HCT116 (cell line): ENCODE measurements around the gene CNDP1. TPM values are rescaled to one million over a fixed set of nuclear protein-coding genes. Genes with fewer than 3 reads are reported as not detected.

Source experiments
- ATAC-seq: fragments of 200-7000 bp; cut with Tn5 transposase; 2 replicates; pipeline ENCODE4 v1.9.1; 2020; ENCODE audit warnings: mild to moderate bottlenecking, moderate library complexity
- BruUV-seq: library from RNA; stranded (reverse); fragments of 400-500 nt; replicated peaks from 2 replicates; lab custom pipeline; 2021; lab: Mats Ljungman, UMichigan
- CTCF ChIA-PET: fragments of 300-600 bp; sonication (Branson Sonifier 250); formaldehyde crosslinking; loops from one replicate; lab custom pipeline; 2021; ENCODE audit warnings: antibody characterized with exemption; lab: Charles Lee
- POLR2A ChIA-PET: fragments of 300-600, 350-600 bp; sonication (Branson Sonifier 250); formaldehyde crosslinking; loops from one replicate; lab custom pipeline; 2021; ENCODE audit warnings: antibody characterized with exemption; lab: Charles Lee
- RAD21 ChIA-PET, 2 experiments: fragments of 300-600 bp; sonication (Branson Sonifier 250); formaldehyde crosslinking; loops; one replicate each; lab custom pipeline; 2023; ENCODE audit warnings: low total read pairs in 2 of 2; ENCODE audit not compliant: uncharacterized antibody in 2 of 2, unreplicated experiment in 2 of 2, low non-redundant PET in 1 of 2; lab: Charles Lee
- DNase-seq: peaks from one replicate; pipeline ENCODE4 v3.0.0-alpha.2; 2010; ENCODE audit warnings: low read depth, low spot score
- H2AFZ ChIP-seq: fragments of 200-600 bp; shearing (Covaris generic), sonication (generic); 2 replicates; pipeline ENCODE4 v1.6.1; 2017; ENCODE audit warnings: low read depth, mixed run types, mixed read lengths, antibody characterized with exemption, low read length; ENCODE audit not compliant: poor library complexity, severe bottlenecking
- H3K27ac ChIP-seq: 2 replicates; pipeline ENCODE4 v1.5.1; 2012; ENCODE audit warnings: low read depth, low read length
- H3K27me3 ChIP-seq: fragments of 200-600 bp; sonication (generic); 2 replicates; pipeline ENCODE4 v1.6.1; 2016; ENCODE audit warnings: mixed run types, low read length, mixed read lengths; ENCODE audit not compliant: insufficient read depth
- H3K36me3 ChIP-seq, 2 experiments: fragments of 200-500 bp in 1 of 2; fragments of 200-600 bp in 1 of 2; sonication (Bioruptor generic) in 1 of 2; sonication (generic) in 1 of 2; 2 replicates each; pipeline versions ENCODE4 v1.5.1 to v1.6.1; 2014 to 2016; ENCODE audit warnings: low read length in 2 of 2, inconsistent platforms in 1 of 2, mixed read lengths in 1 of 2, mixed run types in 1 of 2; ENCODE audit not compliant: insufficient read depth in 2 of 2, control insufficient read depth in 1 of 2
- H3K4me1 ChIP-seq, 2 experiments: fragments of 200-600 bp in 1 of 2; sonication (generic) in 1 of 2; 2 replicates each; pipeline versions ENCODE4 v1.5.1 to v1.6.1; 2012 to 2017; ENCODE audit warnings: low read length in 2 of 2, inconsistent platforms in 1 of 2, mild to moderate bottlenecking in 1 of 2, mixed read lengths in 1 of 2, mixed run types in 1 of 2, moderate library complexity in 1 of 2; ENCODE audit not compliant: insufficient read depth in 2 of 2, control insufficient read depth in 1 of 2
- H3K4me2 ChIP-seq: fragments of 200-600 bp; sonication (generic); 2 replicates; pipeline ENCODE4 v1.6.1; 2017; ENCODE audit warnings: mixed run types, low read length, mixed read lengths
- H3K4me3 ChIP-seq, 2 experiments: fragments of 200-600 bp in 1 of 2; sonication (generic) in 1 of 2; replicated peaks in 1 of 2; 2 replicates each; pipeline ENCODE4 v1.5.1; 2011 to 2016; ENCODE audit warnings: low read length in 2 of 2, control low read depth in 1 of 2, low read depth in 1 of 2, mild to moderate bottlenecking in 1 of 2, mixed read lengths in 1 of 2, mixed run types in 1 of 2
- H3K79me2 ChIP-seq: fragments of 200-600 bp; sonication (generic); 2 replicates; pipeline ENCODE4 v1.6.1; 2017; ENCODE audit warnings: mild to moderate bottlenecking, mixed run types, low read length, moderate library complexity, mixed read lengths; ENCODE audit not compliant: insufficient read depth
- H3K9ac ChIP-seq: fragments of 200-600 bp; sonication (generic); 2 replicates; pipeline ENCODE4 v1.6.1; 2016; ENCODE audit warnings: low read length, mixed read lengths
- H3K9me2 ChIP-seq: fragments of 200-600 bp; sonication (generic), shearing (Covaris generic); 2 replicates; pipeline ENCODE4 v1.6.1; 2017; ENCODE audit warnings: mixed run types, mild to moderate bottlenecking, moderate library complexity; ENCODE audit not compliant: insufficient read depth
- H3K9me3 ChIP-seq, 2 experiments: fragments of 200-500 bp in 1 of 2; fragments of 200-600 bp in 1 of 2; sonication (Bioruptor generic) in 1 of 2; sonication (generic) in 1 of 2; 2 replicates each; pipeline ENCODE4 v1.6.1; 2014 to 2017; ENCODE audit warnings: low read length in 2 of 2, mixed read lengths in 2 of 2, inconsistent platforms in 1 of 2, low read depth in 1 of 2, mild to moderate bottlenecking in 1 of 2, mixed run types in 1 of 2, moderate library complexity in 1 of 2; ENCODE audit not compliant: control insufficient read depth in 1 of 2, insufficient read depth in 1 of 2
- H4K20me1 ChIP-seq: fragments of 200-600 bp; sonication (generic), shearing (Covaris generic); 2 replicates; pipeline ENCODE4 v1.6.1; 2017; ENCODE audit warnings: mixed run types, mild to moderate bottlenecking, moderate library complexity; ENCODE audit not compliant: insufficient read depth
- CTCF ChIP-seq, 3 experiments: fragments of 200-600 bp in 1 of 3; sonication (generic) in 1 of 3; IDR thresholded peaks in 2 of 3; conservative IDR thresholded peaks in 1 of 3; 2 replicates each; pipeline ENCODE4 v1.5.1; 2012 to 2017; ENCODE audit warnings: low read depth in 2 of 3, low read length in 2 of 3, antibody characterized with exemption in 1 of 3, borderline replicate concordance in 1 of 3, control low read depth in 1 of 3, mild to moderate bottlenecking in 1 of 3, mixed read lengths in 1 of 3, mixed run types in 1 of 3, moderate library complexity in 1 of 3; ENCODE audit not compliant: insufficient read depth in 1 of 3
- JUND ChIP-seq: IDR thresholded peaks from 2 replicates; pipeline ENCODE4 v1.6.1; 2012
- RAD21 ChIP-seq: IDR thresholded peaks from 2 replicates; pipeline ENCODE4 v1.6.1; 2012; ENCODE audit warnings: low read depth, mild to moderate bottlenecking
- intact Hi-C: fragments of 100-400 bp; cut with micrococcal nuclease; formaldehyde crosslinking; loops from 2 replicates; pipeline ENCODE4 v1.10.0; 2022
- total RNA-seq: library from RNA; stranded (reverse); gene quantifications from one replicate; pipeline ENCODE4 v1.2.1, GENCODE V29; 2021; ENCODE audit not compliant: unreplicated experiment
- TF ChIP-seq, protein P1 (sequence below): IDR thresholded peaks from 2 replicates; pipeline ENCODE4 v1.6.1; 2012; ENCODE audit warnings: low read depth

The CNDP1 gene
- total RNA-seq, 1 experiment from 2014 or later = not detected

- ChIA-PET CTCF (no interaction called here), RAD21 (no interaction called here), POLR2A (no interaction called here)
- H2AFZ ChIP-seq = no peak overlapping the region
- BruUV-seq = no TSS peak
- no peaks in the 10 kb centered on the region for H4K20me1 ChIP-seq
- H3K4me2 ChIP-seq = no peak overlapping the region
- H3K36me3 ChIP-seq = no peaks in the 10 kb centered on the region
- H3K4me3 ChIP-seq = no peak overlapping the region
- ATAC-seq (no peak), DNase-seq (no peak)
- no peaks in the 10 kb centered on the region for H3K9me3 ChIP-seq
- no peaks in the 10 kb centered on the region for H3K79me2 ChIP-seq
- TF ChIP-seq, protein P1, sequence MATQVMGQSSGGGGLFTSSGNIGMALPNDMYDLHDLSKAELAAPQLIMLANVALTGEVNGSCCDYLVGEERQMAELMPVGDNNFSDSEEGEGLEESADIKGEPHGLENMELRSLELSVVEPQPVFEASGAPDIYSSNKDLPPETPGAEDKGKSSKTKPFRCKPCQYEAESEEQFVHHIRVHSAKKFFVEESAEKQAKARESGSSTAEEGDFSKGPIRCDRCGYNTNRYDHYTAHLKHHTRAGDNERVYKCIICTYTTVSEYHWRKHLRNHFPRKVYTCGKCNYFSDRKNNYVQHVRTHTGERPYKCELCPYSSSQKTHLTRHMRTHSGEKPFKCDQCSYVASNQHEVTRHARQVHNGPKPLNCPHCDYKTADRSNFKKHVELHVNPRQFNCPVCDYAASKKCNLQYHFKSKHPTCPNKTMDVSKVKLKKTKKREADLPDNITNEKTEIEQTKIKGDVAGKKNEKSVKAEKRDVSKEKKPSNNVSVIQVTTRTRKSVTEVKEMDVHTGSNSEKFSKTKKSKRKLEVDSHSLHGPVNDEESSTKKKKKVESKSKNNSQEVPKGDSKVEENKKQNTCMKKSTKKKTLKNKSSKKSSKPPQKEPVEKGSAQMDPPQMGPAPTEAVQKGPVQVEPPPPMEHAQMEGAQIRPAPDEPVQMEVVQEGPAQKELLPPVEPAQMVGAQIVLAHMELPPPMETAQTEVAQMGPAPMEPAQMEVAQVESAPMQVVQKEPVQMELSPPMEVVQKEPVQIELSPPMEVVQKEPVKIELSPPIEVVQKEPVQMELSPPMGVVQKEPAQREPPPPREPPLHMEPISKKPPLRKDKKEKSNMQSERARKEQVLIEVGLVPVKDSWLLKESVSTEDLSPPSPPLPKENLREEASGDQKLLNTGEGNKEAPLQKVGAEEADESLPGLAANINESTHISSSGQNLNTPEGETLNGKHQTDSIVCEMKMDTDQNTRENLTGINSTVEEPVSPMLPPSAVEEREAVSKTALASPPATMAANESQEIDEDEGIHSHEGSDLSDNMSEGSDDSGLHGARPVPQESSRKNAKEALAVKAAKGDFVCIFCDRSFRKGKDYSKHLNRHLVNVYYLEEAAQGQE = no peak
- TF ChIP-seq RAD21 (peak; percentile 20; the same call in 1 of the 2 replicates), CTCF (IDR thresholded peaks at IDR 0.05 in 2 of 3, conservative IDR thresholded peaks at IDR 0.05 in 1 of 3; ENCODE audit: borderline replicate concordance in 1 of 3, insufficient read depth in 1 of 3, low read depth in 2 of 3, low read length in 2 of 3) (peak in 2 of 3 experiments; percentile 18 to 31; a peak in 3 of 6 replicates), JUND (no peak)
- H3K27me3 ChIP-seq = peaks cover 12% of the 10 kb centered on the region
- no peaks in the 10 kb centered on the region for H3K4me1 ChIP-seq
- no peak overlapping the region for H3K9ac ChIP-seq
- intact Hi-C loops = no loop called here
- no peaks in the 10 kb centered on the region for H3K9me2 ChIP-seq
- no peak overlapping the region for H3K27ac ChIP-seq
These were observed 33.5 kb downstream of the CNDP1 start for GRCh38 chr18:74567822-74568221.
